Measurements from ENCODE around the gene ALKBH7.

DNA sequence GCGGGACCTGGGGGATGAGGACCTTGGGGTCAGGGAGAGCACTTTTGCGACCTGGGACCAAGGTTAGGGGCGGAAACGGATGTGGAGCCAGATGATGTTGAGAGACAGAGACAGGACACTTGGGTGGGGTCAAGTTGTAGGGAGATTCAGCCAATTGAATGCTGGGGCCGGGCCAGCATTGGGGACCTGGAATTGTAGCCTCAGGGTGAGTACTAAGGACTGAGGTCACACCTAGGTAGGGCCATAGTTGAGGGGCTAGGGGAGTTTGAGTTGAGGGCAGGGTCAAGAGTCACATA is 1.2 kb downstream of the ALKBH7 start:
- no peak for TF ChIP-seq EP300 (IDR thresholded peaks at IDR 0.05)
- TF ChIP-seq, protein P1, sequence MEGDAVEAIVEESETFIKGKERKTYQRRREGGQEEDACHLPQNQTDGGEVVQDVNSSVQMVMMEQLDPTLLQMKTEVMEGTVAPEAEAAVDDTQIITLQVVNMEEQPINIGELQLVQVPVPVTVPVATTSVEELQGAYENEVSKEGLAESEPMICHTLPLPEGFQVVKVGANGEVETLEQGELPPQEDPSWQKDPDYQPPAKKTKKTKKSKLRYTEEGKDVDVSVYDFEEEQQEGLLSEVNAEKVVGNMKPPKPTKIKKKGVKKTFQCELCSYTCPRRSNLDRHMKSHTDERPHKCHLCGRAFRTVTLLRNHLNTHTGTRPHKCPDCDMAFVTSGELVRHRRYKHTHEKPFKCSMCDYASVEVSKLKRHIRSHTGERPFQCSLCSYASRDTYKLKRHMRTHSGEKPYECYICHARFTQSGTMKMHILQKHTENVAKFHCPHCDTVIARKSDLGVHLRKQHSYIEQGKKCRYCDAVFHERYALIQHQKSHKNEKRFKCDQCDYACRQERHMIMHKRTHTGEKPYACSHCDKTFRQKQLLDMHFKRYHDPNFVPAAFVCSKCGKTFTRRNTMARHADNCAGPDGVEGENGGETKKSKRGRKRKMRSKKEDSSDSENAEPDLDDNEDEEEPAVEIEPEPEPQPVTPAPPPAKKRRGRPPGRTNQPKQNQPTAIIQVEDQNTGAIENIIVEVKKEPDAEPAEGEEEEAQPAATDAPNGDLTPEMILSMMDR (IDR thresholded peaks at IDR 0.05) = no peak
- no peak for TF ChIP-seq POLR2A (IDR thresholded peaks at IDR 0.05)
- no peak for TF ChIP-seq POLR2AphosphoS5 (IDR thresholded peaks at IDR 0.05)
